ENCODE measurements around the gene ITGA3. TPM values are rescaled to one million over a fixed set of nuclear protein-coding genes. Genes with fewer than 3 reads are reported as not detected.

Gene ITGA3
- polyA plus RNA-seq, 2 of the 4 experiments (the other 2 are of a cell fraction), result 141 to 268 TPM

GRCh38 chr17:50096758-50097157 lies 40.8 kb downstream of the ITGA3 start:
- H3K9me3 ChIP-seq, result no peaks in the 10 kb centered on the region
- H3K4me3 ChIP-seq, result no peak overlapping the region
- 59% methylated on average over 3 of the region's 3 CpGs for WGBS (ENCODE audit: missing lambda C conversion rate)
- no peak for ATAC-seq
- POLR2A ChIA-PET, result no interaction called here
- H3K27ac ChIP-seq, result no peak overlapping the region
- TF ChIP-seq POLR2AphosphoS2 (conservative IDR thresholded peaks at IDR 0.05; ENCODE audit: low read length), result no peak
- no peak for DNase-seq (ENCODE audit: low read depth in 1 of 2, low spot score in 1 of 2)
- H3K4me1 ChIP-seq, result peaks cover 38% of the 10 kb centered on the region
- no peak overlapping the region for H3K4me2 ChIP-seq
- CTCF ChIA-PET, result interaction anchor here (0.9 to 30.9 kb wide), 15 partner anchors 9 to 245 kb away, joined by 3 to 1356 read pairs (median 12); partner anchors contain the start of genes ITGA3, PPP1R9B, SAMD14 and SGCA
- FAIRE-seq, result no peak

DNA sequence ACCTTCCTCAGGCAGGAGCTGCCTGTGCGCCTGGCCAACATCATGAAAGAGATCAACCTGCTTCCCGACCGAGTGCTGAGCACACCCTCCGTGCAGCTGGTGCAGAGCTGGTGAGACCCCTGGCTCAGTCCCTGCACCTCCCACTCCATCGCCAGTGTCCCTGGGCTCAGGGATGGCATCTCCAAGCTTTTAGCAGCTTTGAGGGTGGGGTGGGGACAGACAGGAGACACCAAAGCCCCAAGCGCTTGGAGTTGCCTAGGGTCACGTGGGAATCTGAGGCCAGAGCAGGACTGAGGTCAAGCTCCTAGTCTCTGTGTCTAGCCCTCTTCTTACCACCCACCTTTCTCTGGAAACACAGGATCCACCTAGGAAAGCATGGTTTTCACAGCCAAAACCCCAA lies 41.5 kb downstream of the ITGA3 start:
- POLR2A ChIA-PET, result no interaction called here

GRCh38 chr17:50097926-50098325 lies 42.0 kb downstream of the ITGA3 start:
- Histone ChIP-seq H3K9me3 (no peaks in the 10 kb centered on the region), H3K4me3 (no peak overlapping the region), H3K4me1 (peaks cover 46% of the 10 kb centered on the region), H3K4me2 (no peak overlapping the region), H3K27ac (no peak overlapping the region)
- no peak for TF ChIP-seq NR3C1 (IDR thresholded peaks at IDR 0.05)
- TF ChIP-seq HEYL (CRISPR knock-in tag; IDR thresholded peaks at IDR 0.05), result no peak
- no peak for TF ChIP-seq PBX3 (IDR thresholded peaks at IDR 0.05)
- TF ChIP-seq EHMT2 (IDR thresholded peaks at IDR 0.05; ENCODE audit: low read depth), result no peak
- TF ChIP-seq REST (IDR thresholded peaks at IDR 0.05), result no peak
- TF ChIP-seq TFCP2L1 (CRISPR knock-in tag; IDR thresholded peaks at IDR 0.05), result no peak
- TF ChIP-seq ZC3H11A (IDR thresholded peaks at IDR 0.05), result no peak
- no peak for TF ChIP-seq RCOR1 (IDR thresholded peaks at IDR 0.05; ENCODE audit: low read depth, low read length)
- no peak for TF ChIP-seq ESRRA (IDR thresholded peaks at IDR 0.05; ENCODE audit: borderline replicate concordance, low read length)
- TF ChIP-seq ZSCAN20 (CRISPR knock-in tag; IDR thresholded peaks at IDR 0.05), result no peak
- no peak for TF ChIP-seq RNF2 (IDR thresholded peaks at IDR 0.05; ENCODE audit: borderline replicate concordance, low read depth)
- no peak for TF ChIP-seq CHD4 (IDR thresholded peaks at IDR 0.05; ENCODE audit: borderline replicate concordance)
- TF ChIP-seq POLR2AphosphoS2 (conservative IDR thresholded peaks at IDR 0.05; ENCODE audit: low read length), result no peak
- TF ChIP-seq NPAS2 (CRISPR knock-in tag; IDR thresholded peaks at IDR 0.05; ENCODE audit: borderline replicate concordance), result no peak
- TF ChIP-seq NFE2L2 (conservative IDR thresholded peaks at IDR 0.05; ENCODE audit: low read length), result no peak
- TF ChIP-seq MAX (IDR thresholded peaks at IDR 0.05), result no peak
- TF ChIP-seq POLR2A (IDR thresholded peaks at IDR 0.05; ENCODE audit: low read length), result no peak
- CTCF ChIA-PET, result interaction anchor here (1.1 to 30.9 kb wide), 9 partner anchors 11 to 199 kb away, joined by 4 to 1356 read pairs (median 36); partner anchors contain the start of genes COL1A1, ITGA3, PPP1R9B and SAMD14
- DNase-seq (ENCODE audit: low read depth in 1 of 2, low spot score in 1 of 2) (no peak), FAIRE-seq (no peak), ATAC-seq (no peak)
- POLR2A ChIA-PET, result no interaction called here
- WGBS (ENCODE audit: missing lambda C conversion rate), result 84% methylated on average over 4 of the region's 4 CpGs

More for the DNA sequence above, 41.5 kb downstream of the ITGA3 start:
- Histone ChIP-seq H3K4me1 (peaks cover 45% of the 10 kb centered on the region), H3K9me3 (no peaks in the 10 kb centered on the region), H3K4me3 (no peak overlapping the region), H3K27ac (no peak overlapping the region), H3K4me2 (no peak overlapping the region)
- no peak for TF ChIP-seq PBX3 (IDR thresholded peaks at IDR 0.05)
- ATAC-seq (no peak), FAIRE-seq (no peak), DNase-seq (ENCODE audit: low read depth in 1 of 2, low spot score in 1 of 2) (no peak)
- CTCF ChIA-PET, result interaction anchor here (0.6 to 30.9 kb wide), 10 partner anchors 10 to 199 kb away, joined by 3 to 1356 read pairs (median 24); partner anchors contain the start of genes ITGA3, PPP1R9B and SAMD14
- 87% methylated on average over 7 of the region's 7 CpGs for WGBS (ENCODE audit: missing lambda C conversion rate)

Measured in A549 (cell line).